HG02840 (cell line): ENCODE data around the gene ARTN.

Source experiments
- ATAC-seq: cut with Tn5 transposase; IDR thresholded peaks from one replicate; pipeline ENCODE4 v1.9.1; 2021; ENCODE audit warnings: mild to moderate bottlenecking, moderate library complexity, moderate number of reproducible peaks; ENCODE audit not compliant: unreplicated experiment, low FRiP score

ARTN gene

DNA sequence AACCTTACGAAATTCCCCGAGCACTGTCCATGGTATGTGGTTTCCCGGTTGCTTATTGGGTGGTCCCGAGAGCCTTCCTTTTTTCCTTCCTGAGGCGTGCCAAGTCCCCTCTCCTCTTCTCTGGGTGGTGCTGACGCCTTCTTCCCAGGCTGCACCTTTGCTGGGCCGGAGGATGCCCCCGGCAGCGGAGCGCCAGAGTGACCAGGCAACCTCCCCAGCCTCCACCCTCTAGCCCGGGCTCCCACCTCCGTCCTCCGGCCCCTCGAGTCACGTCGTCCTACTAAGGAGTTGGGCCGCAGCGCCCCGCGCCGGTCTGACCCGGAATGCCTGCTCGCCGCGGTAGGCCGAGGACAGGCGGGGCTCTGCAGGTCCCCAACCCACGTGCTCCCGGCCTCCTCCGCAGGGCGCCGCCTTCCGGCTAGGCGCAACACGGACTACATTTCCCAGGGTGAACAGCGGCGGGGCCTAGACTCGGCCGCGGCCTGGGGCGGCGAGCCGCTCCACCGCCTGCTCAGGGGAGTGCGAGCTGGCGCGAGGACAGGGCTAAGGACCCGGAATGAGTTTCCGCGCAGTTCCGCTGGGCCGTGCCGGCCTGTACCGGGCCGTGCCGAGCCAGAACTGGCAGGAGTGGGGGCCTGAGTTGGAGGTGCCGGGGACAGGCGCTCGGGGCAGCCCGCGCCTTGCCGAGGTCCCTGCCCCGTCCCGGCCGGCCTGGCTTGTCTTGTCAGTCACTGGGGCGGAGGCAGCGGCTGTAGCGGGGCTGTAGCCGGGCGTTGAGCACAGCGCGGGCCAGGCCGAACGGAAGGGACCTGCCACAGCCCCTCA is 12.8 kb downstream of the ARTN start, which contains the start of gene IPO13:
Gene IPO13, plus strand, starts transcription at position 715 of the 825 bp plus-strand sequence. CDS start 651 bp downstream, outside the sequence.
- peak; percentile 87 for ATAC-seq

- peak; percentile 29 for ATAC-seq
These were observed 13.7 kb downstream of the ARTN start for GRCh38 chr1:43947061-43947873.

GRCh38 chr1:43947874-43948437 is 14.4 kb downstream of the ARTN start:
- ATAC-seq = no peak

- ATAC-seq = no peak
These were observed 16.1 kb downstream of the ARTN start for GRCh38 chr1:43949678-43950077.

DNA sequence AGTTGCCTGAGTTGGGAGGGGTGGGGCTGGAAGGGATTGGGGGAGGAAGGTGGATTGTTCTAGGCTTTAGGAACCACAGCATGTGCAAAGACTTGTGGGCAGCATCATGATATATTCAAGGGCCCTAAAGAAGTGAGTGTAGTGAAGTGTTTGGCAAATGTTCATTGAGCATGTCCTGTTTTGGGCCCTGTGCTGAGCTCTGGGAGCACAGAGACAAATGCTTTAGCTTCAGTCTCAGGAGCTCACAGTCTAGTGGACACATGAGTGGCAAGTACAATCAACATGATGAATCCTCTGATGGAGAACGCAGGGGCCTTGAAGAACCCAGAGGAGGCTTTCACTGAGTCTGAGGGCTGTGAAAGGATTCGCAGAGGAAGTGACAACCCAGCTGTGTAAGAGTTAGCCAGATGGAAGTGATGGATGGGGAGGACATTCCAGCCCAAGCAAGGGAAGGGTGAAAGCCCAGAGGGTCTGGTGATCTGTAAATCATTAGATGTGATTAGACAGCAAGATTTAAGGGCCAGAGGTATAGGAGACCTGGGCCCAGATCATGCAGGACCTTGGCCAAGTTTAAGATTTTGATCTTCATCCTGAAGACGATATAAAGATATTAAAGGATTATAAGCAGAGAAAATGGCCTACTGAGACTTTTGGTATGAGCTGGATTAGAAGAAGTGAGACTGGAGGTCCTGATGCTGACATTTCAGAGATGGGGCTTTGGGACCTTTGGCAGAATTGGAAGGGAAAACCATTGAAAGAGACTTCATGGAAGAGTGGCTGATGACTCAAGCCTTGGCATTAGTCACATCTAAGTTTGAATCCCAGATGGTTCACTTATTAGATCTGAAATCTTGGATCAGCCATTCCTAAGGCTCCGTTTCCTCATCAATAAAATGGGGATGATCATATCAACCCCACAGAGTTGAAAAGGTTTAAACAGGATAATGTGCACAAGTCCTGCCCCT is 17.7 kb downstream of the ARTN start:
- ATAC-seq = no peak

DNA sequence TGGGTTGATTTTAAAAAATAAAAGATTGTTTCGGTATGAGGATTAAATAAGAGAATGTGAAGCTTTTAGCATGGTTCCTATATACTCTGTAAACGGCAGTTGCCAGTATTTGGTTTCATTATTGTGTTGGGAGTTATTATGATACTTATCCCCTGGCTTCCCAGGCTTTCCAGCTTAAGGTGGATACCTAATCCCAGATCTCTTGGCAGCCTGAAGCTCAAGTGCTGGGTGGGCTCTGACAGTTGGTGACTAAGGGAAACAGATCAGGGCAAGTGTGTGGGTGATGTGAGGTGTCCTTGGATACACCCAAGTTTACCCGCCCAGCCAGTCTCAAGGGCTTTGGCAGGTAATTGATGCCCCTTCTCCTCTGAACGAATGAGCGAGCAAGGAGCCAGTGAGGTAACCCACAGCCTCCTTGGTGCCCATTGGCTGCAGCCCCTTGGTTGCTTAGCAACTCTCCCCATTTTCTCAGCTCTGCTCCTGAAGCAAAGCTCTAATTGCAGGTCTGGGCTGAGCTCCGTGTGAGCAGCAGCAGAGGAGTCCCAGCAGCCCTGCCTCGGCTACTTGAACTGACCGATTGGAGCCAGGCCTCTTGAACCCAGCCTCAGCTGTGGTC is 19.2 kb downstream of the ARTN start:
- ATAC-seq = no peak

- no peak for ATAC-seq
These were observed 19.8 kb downstream of the ARTN start for GRCh38 chr1:43953361-43953760.

DNA sequence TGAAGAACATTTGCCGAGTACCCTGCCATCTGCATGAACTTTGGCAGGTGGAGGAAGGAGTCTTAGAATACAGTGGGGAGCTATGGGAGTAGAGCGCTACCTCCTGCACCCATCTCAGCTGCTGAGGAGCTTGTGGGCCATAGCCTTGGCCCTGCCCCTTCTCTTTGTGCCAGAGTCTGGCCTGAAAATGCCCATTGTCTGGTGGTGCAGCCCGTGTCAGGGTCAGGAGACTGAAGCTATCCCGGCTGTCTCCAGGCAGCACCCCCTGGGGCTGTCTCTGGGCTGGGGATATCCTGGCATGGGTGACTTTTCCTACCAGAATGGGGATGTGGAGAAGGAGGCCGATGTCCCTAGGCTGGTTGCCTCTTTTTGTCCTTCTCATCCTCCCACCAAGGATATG is 20.4 kb downstream of the ARTN start:
- ATAC-seq = no peak

DNA sequence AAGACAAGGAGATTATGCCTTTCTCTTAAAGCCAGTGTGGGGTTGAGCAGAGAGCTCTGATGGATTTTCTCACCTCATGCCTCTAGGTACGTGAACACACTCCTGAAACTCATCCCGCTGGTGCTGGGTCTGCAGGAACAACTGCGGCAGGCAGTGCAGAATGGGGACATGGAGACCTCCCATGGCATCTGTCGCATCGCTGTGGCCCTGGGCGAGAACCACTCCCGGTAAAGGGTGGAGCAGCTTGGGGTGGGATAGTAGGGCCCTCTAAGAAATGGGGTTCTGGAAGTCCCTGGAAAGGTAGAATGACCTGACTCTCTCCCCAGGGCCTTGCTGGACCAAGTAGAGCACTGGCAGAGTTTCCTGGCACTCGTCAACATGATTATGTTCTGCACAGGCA is 22.6 kb downstream of the ARTN start:
- no peak for ATAC-seq

DNA sequence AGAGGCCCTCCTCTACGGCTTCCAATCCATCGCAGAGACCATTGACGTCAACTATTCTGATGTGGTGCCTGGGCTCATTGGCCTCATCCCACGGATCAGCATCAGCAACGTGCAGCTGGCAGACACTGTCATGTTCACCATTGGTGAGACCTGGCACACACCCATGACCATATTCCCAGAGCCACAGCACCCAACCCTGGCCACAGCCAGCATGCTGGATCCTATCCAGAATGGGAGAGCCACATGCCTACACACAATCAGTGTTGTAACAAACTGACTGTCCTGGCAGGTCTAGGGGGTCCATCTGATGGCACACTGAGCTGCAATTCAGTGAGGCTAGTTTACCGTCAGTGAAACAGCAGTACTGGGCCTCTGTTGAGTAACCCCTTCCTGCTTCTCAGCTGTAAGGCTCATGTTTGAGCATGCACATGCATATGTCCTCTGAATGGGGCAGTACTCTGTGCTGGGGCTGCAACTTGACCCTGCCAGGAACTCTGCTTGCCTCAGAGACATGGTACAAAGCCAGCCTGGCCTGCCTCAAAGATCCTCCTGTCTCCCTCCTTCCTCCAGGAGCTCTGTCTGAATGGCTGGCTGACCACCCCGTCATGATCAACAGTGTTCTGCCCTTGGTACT is 23.9 kb downstream of the ARTN start:
- ATAC-seq = no peak

- no peak for ATAC-seq
These were observed 25.0 kb downstream of the ARTN start for GRCh38 chr1:43958351-43959255.

DNA sequence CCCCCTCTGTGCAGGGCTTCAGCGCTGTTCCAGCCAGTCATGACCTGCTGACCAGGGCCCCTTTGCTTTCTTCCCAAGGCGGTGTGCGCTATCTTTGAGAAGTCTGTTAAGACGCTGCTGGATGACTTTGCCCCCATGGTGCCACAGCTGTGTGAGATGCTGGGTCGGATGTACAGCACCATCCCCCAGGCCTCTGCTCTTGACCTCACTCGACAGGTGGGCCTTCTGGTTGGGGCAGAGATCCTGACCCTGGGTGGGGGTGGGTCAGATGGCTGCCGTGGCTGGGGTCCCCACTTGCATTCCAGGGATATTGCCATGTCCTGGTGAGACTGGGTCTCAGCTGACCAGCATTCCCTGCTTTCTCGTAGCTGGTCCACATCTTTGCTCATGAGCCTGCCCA is 27.2 kb downstream of the ARTN start:
- ATAC-seq = no peak

- no peak for ATAC-seq
These were observed 28.1 kb downstream of the ARTN start for GRCh38 chr1:43961692-43962091.

GRCh38 chr1:43962324-43962723 is 28.7 kb downstream of the ARTN start:
- no peak for ATAC-seq

- no peak for ATAC-seq
These were observed 29.4 kb downstream of the ARTN start for GRCh38 chr1:43963006-43963405.

DNA sequence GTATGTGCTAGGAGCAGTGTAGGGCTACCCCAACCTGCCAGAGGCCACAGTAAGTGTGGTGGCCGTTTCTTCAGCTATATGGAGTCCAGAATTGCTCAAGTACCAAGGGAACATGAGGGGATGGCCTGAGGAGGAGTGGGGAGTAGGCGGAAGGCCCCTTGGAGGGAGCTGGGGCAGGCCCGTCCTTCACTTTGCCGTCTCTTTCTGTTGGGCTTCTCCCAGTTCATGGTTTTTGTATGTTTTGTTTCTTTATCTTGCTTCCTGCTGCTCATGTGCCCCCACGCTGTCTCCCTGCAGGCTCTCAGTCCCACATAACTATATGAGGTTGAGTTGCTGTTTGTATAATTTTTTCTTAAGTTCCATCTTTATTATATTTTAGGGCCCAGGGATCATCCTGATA is 30.3 kb downstream of the ARTN start:
- ATAC-seq = no peak

DNA sequence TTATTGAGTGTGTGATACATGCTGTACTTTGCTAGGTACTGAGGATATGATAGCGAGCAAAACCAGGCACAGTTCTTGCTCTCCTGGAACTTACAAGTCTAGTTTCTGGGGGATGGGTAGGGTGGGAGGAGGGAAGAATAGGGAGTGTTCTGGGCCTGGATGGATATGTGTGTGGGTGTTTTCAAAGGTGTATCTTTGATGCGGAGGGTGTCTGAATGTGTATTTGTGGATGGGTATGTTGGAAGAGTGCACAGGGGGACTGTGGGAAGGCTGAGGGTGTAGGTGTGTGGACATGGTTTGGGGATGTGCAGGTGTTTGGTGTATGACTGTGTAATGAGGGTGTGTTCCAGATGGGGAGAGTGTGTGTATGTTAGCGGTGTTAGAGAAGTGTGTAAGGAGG is 31.7 kb downstream of the ARTN start:
- ATAC-seq = no peak

DNA sequence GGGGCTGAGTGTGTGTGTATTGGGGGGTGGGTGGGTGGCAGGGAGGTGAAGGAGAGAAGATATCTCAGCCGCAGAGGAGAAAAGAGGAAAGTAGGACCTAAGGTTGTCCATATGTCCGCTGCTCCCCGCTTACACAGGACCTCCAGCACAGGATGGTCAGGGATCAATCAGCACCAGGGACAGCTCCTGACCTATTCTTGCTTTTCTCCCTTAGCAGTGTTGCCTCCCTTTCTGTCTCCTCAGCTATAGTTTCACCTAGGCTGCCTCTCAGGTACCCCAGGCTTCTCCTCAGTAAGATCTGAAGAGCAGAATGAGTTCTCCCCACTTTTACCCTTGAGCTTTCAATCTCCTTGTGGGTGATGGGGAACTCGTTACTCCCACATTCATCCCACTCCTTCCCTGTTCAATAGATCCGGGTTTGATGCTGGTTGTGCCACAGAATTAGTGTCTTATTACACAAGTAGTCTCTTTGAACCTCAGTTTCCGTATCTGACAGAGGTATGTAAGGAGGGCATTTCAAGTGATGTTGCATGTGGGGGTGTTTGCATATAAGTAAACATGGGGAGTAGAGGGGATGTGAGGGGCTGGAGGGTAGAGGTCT is 34.8 kb downstream of the ARTN start:
- ATAC-seq = no peak
